Esophagus squamous epithelium (tissue), 5 donors: ENCODE measurements around the gene KRT7. TPM values are rescaled to one million over a fixed set of nuclear protein-coding genes. Genes with fewer than 3 reads are reported as not detected.

Source experiments
- DNase-seq: peaks from one replicate; lab custom pipeline; 2025; lab: John Stamatoyannopoulos, UW
- H3K27ac ChIP-seq, 4 donors: fragments of 200-600 bp; sonication (generic); one replicate each; pipeline ENCODE4 v1.5.1; 2016 to 2019; ENCODE audit warnings: mild to moderate bottlenecking in 1 of 4
- H3K27me3 ChIP-seq, 4 donors: fragments of 200-600 bp; sonication (generic); 1 replicate in 3 of 4; 2 replicates in 1 of 4; pipeline versions ENCODE4 v1.5.1 to v1.6.0; 2017 to 2021; ENCODE audit warnings: antibody characterized with exemption in 1 of 4
- H3K36me3 ChIP-seq, 3 donors: fragments of 200-600 bp; sonication (generic); one replicate each; pipeline ENCODE4 v1.5.1; 2016 to 2019
- H3K4me1 ChIP-seq, 3 donors: fragments of 200-600 bp; sonication (generic); one replicate each; pipeline ENCODE4 v1.5.1; 2017 to 2019
- H3K4me3 ChIP-seq, 4 donors: fragments of 200-600 bp; sonication (generic); 1 replicate in 3 of 4; 2 replicates in 1 of 4; pipeline ENCODE4 v1.5.1; 2016 to 2019; ENCODE audit warnings: mild to moderate bottlenecking in 2 of 4, moderate library complexity in 1 of 4
- H3K9me3 ChIP-seq, 3 donors: fragments of 200-600 bp; sonication (generic); one replicate each; pipeline ENCODE4 v1.5.1; 2016 to 2019
- CTCF ChIP-seq, 6 experiments: fragments of 450-650 bp in 4 of 6; fragments of 200-600 bp in 2 of 6; sonication (generic) in 2 of 6; IDR thresholded peaks; one replicate each; pipeline ENCODE4 v1.5.1; 2016 to 2019; ENCODE audit warnings: antibody characterized with exemption in 6 of 6, mild to moderate bottlenecking in 4 of 6, moderate library complexity in 4 of 6
- POLR2A ChIP-seq, 4 donors: fragments of 450-650 bp; IDR thresholded peaks; one replicate each; pipeline ENCODE4 v1.6.1; 2017; ENCODE audit warnings: antibody characterized with exemption in 4 of 4, mild to moderate bottlenecking in 4 of 4, moderate library complexity in 3 of 4
- WGBS, 2 donors: methylation state at CpG; one replicate each; pipeline ENCODE4 v1.1.5; 2018; 5-methylcytosine and 5-hydroxymethylcytosine counted together
- intact Hi-C: fragments of 100-400 bp; cut with DNase I; formaldehyde crosslinking; loops from one replicate; pipeline ENCODE4 v1.15.0; 2022
- total RNA-seq, 4 donors: library from RNA; depleted of rRNA; stranded (reverse); fragments of >200 nt; gene quantifications; one replicate each; pipeline ENCODE4 v1.1.0, GENCODE V29; 2016
- donor health status: DM: yes; HTN: yes; CAD: no.

Gene KRT7
- total RNA-seq, 4 donors from 2014 or later: 18.7 to 118 (median 64.4) TPM

- H3K36me3 ChIP-seq: peaks cover 0 to 4% (median 0%) of the 10 kb centered on the region in 3 donors
- peaks cover 35 to 99% (median 40%) of the 10 kb centered on the region in 3 donors for H3K4me1 ChIP-seq
- H3K27me3 ChIP-seq: no peaks in the 10 kb centered on the region
- H3K27ac ChIP-seq: peak overlapping the region; percentile 31 to 76 (median 72)
- WGBS, 2 donors: 76 to 77% methylated on average over 8 of the region's 8 CpGs
- TF ChIP-seq POLR2A (IDR thresholded peaks at IDR 0.05): no peak
- TF ChIP-seq CTCF (IDR thresholded peaks at IDR 0.05): no peak
- intact Hi-C loops: no loop called here
- H3K4me3 ChIP-seq: no peak overlapping the region
- H3K9me3 ChIP-seq: no peaks in the 10 kb centered on the region
- DNase-seq: no peak
Measured at GRCh38 chr12:52186118-52186840, 46.8 kb upstream of the KRT7 start.

GRCh38 chr12:52187206-52187605, 45.8 kb upstream of the KRT7 start:
- TF ChIP-seq CTCF (IDR thresholded peaks at IDR 0.05) (no peak), POLR2A (IDR thresholded peaks at IDR 0.05) (no peak)
- peaks cover 0 to 4% (median 0%) of the 10 kb centered on the region in 3 donors for H3K36me3 ChIP-seq
- no peaks in the 10 kb centered on the region for H3K9me3 ChIP-seq
- no peak for DNase-seq
- intact Hi-C loops: no loop called here
- 79 to 84% methylated on average over 7 to 9 of the region's 11 CpGs for WGBS, 2 donors
- peaks cover 44 to 100% (median 49%) of the 10 kb centered on the region in 3 donors for H3K4me1 ChIP-seq
- H3K27ac ChIP-seq: peak overlapping the region in 3 of 4 donors; percentile 31 to 76 (median 75)
- H3K4me3 ChIP-seq: no peak overlapping the region
- no peaks in the 10 kb centered on the region for H3K27me3 ChIP-seq

- Histone ChIP-seq H3K27me3 (no peaks in the 10 kb centered on the region), H3K4me3 (no peak overlapping the region), H3K9me3 (no peaks in the 10 kb centered on the region), H3K4me1 (peaks cover 48 to 100% (median 49%) of the 10 kb centered on the region in 3 donors), H3K27ac (peak overlapping the region in 3 of 4 donors; percentile 35 to 76 (median 72)), H3K36me3 (peaks cover 0 to under 1% (median 0%) of the 10 kb centered on the region in 3 donors)
- TF ChIP-seq CTCF (IDR thresholded peaks at IDR 0.05): no peak
- TF ChIP-seq POLR2A (IDR thresholded peaks at IDR 0.05): no peak
- intact Hi-C loops: no loop called here
- DNase-seq: no peak
- WGBS, 2 donors: 95% methylated on average over 5 of the region's 5 CpGs; no CpG with 5 or more reads in 1 of the 2 donors
Measured at GRCh38 chr12:52187640-52188039, 45.4 kb upstream of the KRT7 start.

- no peaks in the 10 kb centered on the region for H3K27me3 ChIP-seq
- DNase-seq: no peak
- H3K4me3 ChIP-seq: no peak overlapping the region
- intact Hi-C loops: no loop called here
- no peaks in the 10 kb centered on the region for H3K9me3 ChIP-seq
- H3K27ac ChIP-seq: peak overlapping the region; percentile 14 to 76 (median 54)
- TF ChIP-seq CTCF (IDR thresholded peaks at IDR 0.05) (no peak), POLR2A (IDR thresholded peaks at IDR 0.05) (no peak)
- H3K4me1 ChIP-seq: peaks cover 42 to 100% (median 50%) of the 10 kb centered on the region in 3 donors
- 75 to 89% methylated on average over 3 to 5 of the region's 7 CpGs for WGBS, 2 donors
- no peaks in the 10 kb centered on the region for H3K36me3 ChIP-seq
Measured at GRCh38 chr12:52188658-52189057, 44.4 kb upstream of the KRT7 start.
